Dedifferentiated amniotic fluid mesenchymal stem cell (primary cell): ENCODE measurements around the gene GC.
"Not testable (repeated sequence)": the region's sequence is repeated elsewhere in the genome, so short reads cannot be mapped to it uniquely, and the experiment has no call there.

Experiments used
- DNase-seq: peaks from one replicate; pipeline ENCODE4 v3.0.0-alpha.2; 2016; ENCODE audit errors: extremely low spot score

Gene GC, protein sequence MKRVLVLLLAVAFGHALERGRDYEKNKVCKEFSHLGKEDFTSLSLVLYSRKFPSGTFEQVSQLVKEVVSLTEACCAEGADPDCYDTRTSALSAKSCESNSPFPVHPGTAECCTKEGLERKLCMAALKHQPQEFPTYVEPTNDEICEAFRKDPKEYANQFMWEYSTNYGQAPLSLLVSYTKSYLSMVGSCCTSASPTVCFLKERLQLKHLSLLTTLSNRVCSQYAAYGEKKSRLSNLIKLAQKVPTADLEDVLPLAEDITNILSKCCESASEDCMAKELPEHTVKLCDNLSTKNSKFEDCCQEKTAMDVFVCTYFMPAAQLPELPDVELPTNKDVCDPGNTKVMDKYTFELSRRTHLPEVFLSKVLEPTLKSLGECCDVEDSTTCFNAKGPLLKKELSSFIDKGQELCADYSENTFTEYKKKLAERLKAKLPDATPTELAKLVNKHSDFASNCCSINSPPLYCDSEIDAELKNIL

DNA sequence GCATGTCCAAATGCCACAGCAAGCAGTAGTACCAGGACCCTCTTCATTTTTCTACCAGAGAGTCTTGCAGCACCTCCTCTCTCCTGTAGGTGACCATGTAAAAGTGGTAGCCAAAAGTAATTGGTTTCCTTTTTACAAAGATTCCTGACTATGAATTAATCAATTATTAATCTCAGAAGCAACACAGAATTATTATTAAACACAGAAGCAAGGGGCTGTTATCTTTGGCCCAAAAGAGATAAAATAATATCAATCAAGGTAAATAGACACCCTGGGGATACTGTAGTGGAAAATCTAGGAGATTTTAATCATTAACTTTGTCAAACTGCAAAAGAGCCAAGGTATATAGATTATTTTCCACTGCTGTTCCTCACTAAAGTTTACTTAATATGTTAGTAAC, at the start of gene GC:
Gene GC (minus strand): TSS at position 108 of the 400 bp plus-strand sequence. CDS start 61 bp downstream, at position 47.
- no peak for DNase-seq

- no peak for DNase-seq
Observed at GRCh38 chr4:71833232-71833900, 49.5 kb upstream of the GC start.

DNA sequence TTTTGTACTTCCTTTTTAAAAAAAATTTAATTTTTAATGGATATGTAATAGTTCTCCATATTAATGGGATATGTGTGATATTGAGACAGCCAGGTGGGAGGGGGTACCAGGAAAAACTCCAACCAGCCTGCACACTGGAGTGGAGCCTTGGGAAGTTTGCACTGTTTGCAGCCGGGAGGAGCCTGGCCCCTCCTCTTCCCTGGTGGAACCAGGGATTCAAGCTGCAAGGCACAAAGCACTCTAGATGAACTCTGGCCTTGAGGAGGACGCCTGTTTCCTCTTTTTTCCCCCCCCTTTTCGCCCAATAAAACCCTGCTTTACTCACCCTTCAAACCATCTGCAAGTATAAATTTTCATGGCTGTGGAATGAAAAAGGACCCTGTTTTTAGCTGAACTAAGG, 48.2 kb upstream of the GC start:
- no peak for DNase-seq

DNA sequence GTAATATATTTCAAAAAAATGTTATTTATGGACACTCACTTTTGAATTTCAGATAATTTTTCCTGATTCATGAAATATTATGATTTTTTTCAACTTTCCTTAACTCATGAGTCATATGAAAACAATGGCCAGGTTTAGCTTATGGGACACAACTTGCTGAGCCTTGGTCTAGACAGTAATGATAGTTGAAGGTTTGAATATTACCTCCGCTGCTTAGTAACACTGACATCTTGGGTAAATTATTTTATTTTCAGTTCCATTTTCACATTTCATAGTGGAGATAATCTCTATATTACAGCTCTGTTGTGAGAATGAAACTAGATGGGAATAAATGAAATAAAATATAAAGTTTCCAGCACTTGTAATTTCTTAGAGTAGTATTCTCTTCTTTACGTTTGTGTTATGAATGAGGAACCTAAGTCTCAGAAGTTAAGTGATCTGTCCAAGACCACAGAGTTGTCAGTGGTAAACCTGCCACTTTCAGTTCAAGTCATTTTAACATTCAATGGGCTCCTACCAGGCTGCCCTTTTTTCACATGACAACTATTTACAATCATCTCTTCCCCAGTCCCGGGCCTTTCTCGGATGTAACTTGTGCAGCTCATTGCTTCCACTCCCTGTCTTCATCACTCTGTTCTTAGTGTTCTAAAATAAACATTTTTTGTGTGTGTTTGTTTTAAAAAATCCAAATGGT, 46.8 kb upstream of the GC start:
- DNase-seq, result no peak

- DNase-seq, result no peak
Observed at GRCh38 chr4:71828470-71828869, 44.6 kb upstream of the GC start.

DNA sequence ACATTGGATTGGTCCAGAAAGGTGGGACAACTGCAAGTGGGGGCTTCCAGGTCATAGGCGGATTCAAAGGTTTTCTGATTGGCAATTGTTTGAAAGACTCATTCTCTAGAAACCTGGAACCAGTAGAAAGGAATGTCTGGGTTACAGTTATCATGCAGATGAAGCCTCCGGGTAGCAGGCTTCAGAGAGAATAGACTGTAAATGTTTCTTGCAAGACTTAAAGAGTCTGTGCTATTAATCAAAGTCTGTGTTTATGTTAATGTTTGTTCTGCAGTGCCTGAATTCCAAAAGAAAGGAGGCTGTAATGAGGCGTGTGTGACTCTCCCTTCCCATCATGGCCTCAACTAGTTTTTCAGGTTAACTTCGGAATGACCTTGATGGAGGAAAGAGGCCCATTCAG, 43.9 kb upstream of the GC start:
- no peak for DNase-seq

DNA sequence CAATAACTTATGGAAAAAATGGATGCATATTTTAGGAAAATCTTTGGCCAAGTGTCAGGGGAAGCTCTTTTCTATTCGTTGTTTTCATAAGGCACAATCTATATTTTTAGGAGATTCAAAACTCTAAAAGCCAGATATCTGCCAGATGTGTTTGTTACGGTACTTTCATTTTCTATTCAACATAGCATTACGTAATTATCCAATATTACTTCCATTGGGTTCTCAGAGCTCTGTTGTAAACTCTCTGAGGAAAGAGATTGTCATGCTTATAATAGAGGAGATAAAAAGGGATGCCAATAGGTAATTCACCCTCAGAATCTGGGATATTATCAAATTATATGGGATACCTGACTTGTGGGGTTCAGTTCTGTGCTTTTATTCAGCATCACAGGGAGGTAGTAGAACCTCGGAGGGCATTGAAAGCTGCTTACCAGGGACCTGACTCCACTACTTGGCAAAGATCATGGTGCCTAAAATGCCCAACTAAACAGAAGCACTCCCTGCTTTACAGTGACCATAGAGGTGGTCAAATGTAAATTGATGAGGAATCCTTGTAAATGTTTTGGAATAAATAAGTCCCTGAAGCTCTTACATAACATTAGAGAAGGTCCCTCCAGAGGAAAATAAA, 32.9 kb upstream of the GC start:
- DNase-seq, result no peak

DNA sequence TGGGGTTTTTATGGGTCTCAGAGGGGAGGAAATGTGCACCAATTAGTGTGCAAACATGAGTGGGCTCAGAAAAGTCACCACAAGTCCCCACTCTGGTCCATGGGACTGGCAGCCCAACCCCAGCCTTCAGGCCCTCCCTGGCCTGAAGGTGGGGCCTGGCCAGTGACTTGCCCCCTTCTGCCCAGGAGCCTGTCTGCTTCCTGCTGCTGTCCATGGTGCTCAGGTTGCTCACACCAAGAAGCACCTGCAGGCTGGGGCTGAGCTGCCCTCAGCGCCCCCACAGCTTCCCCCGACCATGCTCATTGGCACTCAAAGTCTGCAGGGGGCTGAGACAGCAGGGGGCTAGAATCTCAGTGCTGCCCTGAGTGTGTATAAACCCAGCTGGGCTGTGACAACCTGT, 30.6 kb upstream of the GC start:
- DNase-seq, result no peak

DNA sequence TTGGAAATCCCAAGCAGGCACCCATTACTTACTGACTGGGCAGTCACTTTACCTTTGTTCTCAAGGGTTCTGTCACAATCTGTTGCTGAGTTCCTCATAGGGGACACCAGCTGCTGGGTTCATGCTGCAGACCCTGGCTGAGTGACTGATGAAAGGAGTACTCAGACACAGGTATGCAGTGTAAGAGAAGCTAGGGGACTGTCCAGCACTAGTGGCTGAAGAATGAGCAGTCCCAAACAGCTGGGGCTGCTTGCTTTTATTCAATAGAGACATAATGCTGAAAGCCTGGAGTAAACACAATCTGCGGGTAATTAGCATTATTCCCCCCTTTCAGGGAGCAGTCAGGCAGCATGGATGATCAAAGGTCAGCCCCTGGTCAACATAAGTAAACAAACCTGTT, 25.9 kb upstream of the GC start:
- not testable (repeated sequence) for DNase-seq

GRCh38 chr4:71807469-71807868, 23.6 kb upstream of the GC start:
- DNase-seq, result no peak

GRCh38 chr4:71805230-71805629, 21.4 kb upstream of the GC start:
- not testable (repeated sequence) for DNase-seq

DNA sequence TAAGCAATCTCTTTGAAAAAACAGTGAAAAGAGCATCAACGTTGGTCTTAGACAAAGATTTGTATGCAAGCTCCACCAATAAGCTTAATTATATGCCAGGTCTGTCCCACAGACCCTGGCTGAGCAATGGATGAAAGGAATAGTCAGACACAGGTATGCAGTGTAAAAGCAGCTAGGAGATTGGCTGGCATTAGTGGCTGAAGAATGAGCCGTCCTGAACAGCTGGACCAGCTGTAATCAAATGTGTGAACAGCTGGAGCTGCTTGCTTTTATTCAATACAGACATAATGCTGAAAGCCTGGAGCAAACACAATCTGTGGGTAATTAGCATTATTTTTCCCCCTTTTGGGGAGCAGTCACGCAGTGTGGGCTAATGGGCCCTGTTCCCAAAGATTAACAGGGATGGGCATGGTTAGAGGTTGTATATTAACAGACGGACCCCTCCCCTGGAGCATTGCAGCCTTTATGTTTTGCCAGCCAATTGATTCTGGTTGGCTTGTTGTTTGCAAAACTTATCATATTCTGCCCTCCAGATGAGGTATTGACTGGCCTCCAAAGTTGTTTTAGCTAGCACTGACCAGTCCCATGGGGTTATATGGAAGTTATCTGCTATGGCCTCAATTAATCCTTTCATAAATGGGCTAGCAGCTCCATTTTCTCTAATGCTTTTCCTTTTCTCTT, 20.3 kb upstream of the GC start:
- not testable (repeated sequence) for DNase-seq

GRCh38 chr4:71785959-71786358, 2.1 kb upstream of the GC start:
- no peak for DNase-seq

- DNase-seq, result no peak
Observed at GRCh38 chr4:71784569-71785197, 804 bp upstream of the GC start.

GRCh38 chr4:71777891-71778290, 6.0 kb downstream of the GC start:
- DNase-seq, result no peak

GRCh38 chr4:71775449-71775848, 8.4 kb downstream of the GC start:
- no peak for DNase-seq

GRCh38 chr4:71774136-71774535, 9.7 kb downstream of the GC start:
- DNase-seq, result no peak

DNA sequence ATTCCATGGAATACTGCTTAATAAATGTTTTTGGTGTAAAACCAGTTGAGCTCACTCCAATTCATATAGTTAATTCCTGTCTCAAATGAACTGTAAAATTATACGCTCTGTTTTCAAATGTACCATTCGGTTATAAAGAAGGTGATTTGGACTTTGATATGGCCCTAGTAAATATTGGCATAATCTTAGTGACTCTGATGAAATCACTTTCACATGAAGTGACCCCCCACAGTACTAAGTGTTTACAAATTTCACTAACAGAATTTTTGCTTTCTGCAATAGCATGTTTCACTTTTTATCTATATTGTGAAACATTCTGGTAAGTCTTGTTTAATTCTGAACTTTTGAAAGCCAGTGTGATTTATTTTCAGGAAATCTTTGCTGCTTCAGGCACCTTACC, 10.9 kb downstream of the GC start:
- DNase-seq, result no peak

DNA sequence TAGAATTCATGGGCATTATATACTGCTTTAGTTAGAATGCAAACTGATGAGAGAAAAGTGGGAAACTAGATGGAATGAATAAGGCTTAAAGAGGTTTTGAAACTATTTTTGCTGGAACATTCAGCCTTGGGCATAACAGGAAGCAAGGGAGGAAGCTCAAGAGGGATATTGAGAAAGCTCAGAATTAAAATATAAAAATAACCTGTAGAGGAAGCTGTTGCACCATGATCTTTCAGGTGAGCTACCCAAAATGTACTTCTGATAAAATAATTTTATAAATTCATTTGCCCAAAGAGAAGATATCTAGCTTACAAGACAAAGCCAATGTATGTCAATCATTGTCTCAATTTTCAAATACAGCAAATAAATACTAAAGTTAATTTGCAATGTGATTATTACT, 11.3 kb downstream of the GC start:
- no peak for DNase-seq

- DNase-seq, result no peak
Observed at GRCh38 chr4:71771613-71772012, 12.3 kb downstream of the GC start.

DNA sequence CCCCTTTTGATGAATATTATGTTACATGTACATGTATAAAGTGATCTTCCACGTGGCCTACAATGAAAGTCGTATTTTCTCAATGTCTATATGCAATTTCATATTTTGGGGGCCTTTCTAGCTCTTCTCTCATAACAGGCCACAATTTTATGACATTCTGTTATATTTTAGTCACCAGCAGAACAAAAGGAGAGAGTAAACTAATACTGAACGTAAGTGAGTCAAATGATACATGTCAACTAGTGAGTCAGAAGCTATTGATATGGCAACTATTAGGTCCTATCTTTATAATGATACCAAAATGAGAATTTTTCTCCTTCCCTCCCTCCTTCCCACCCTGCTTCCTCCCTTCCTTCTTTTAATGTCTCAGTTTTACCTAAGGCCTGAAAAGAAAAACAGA, 14.4 kb downstream of the GC start:
- no peak for DNase-seq
